SK-N-SH (cell line): ENCODE data around the gene APEH. TPM values are rescaled to one million over a fixed set of nuclear protein-coding genes. Genes with fewer than 3 reads are reported as not detected.

Source experiments
- CTCF ChIA-PET: fragments of 300-600, 350-600 bp; formaldehyde crosslinking; extraction: SDS; loops from one replicate; lab custom pipeline; 2021; lab: Yijun Ruan, JAX
- POLR2A ChIA-PET: fragments of 350-600 bp; sonication (Branson Sonifier 250); formaldehyde crosslinking; extraction: SDS; loops from one replicate; lab custom pipeline; 2020; ENCODE audit warnings: antibody characterized with exemption, inconsistent platforms; lab: Yijun Ruan, JAX
- DNase-seq: peaks from one replicate; pipeline ENCODE4 v3.0.0; 2012
- H2AFZ ChIP-seq: fragments of 200-600 bp; sonication (generic); 2 replicates; pipeline ENCODE4 v1.8.1; 2016; ENCODE audit warnings: antibody characterized with exemption, mild to moderate bottlenecking, low read depth
- H3F3A ChIP-seq: fragments of 200-600 bp; sonication (generic); replicated peaks from 2 replicates; pipeline ENCODE3; 2016; ENCODE audit warnings: antibody characterized with exemption, mild to moderate bottlenecking; ENCODE audit not compliant: insufficient read depth
- H3K27ac ChIP-seq, 2 experiments: fragments of 200-500 bp in 1 of 2; fragments of 200-600 bp in 1 of 2; sonication (Bioruptor generic) in 1 of 2; sonication (generic), shearing (Covaris generic) in 1 of 2; 2 replicates each; pipeline versions ENCODE4 v1.5.1 to v1.6.1; 2014 to 2016; ENCODE audit warnings: low read depth in 2 of 2, inconsistent platforms in 1 of 2, low read length in 1 of 2, mild to moderate bottlenecking in 1 of 2, mixed read lengths in 1 of 2
- H3K27me3 ChIP-seq: fragments of 200-600 bp; sonication (generic), shearing (Covaris generic); 2 replicates; pipeline ENCODE4 v1.6.1; 2016; ENCODE audit warnings: mixed run types; ENCODE audit not compliant: insufficient read depth
- H3K36me3 ChIP-seq, 2 experiments: fragments of 200-500 bp in 1 of 2; fragments of 200-600 bp in 1 of 2; sonication (Bioruptor generic) in 1 of 2; sonication (generic) in 1 of 2; replicated peaks in 1 of 2; 2 replicates each; pipeline versions ENCODE3 to v1.5.1; 2014 to 2016; ENCODE audit warnings: low read length in 1 of 2, mild to moderate bottlenecking in 1 of 2; ENCODE audit not compliant: insufficient read depth in 2 of 2, control insufficient read depth in 1 of 2
- H3K4me1 ChIP-seq, 2 experiments: fragments of 200-500 bp in 1 of 2; fragments of 200-600 bp in 1 of 2; sonication (Bioruptor generic) in 1 of 2; sonication (generic), shearing (Covaris generic) in 1 of 2; 2 replicates each; pipeline versions ENCODE4 v1.5.1 to v1.6.1; 2014 to 2016; ENCODE audit warnings: low read depth in 1 of 2, low read length in 1 of 2, mixed run types in 1 of 2; ENCODE audit not compliant: insufficient read depth in 2 of 2, control insufficient read depth in 1 of 2
- H3K4me2 ChIP-seq: fragments of 200-600 bp; sonication (generic), shearing (Covaris generic); 2 replicates; pipeline ENCODE4 v1.6.1; 2017; ENCODE audit warnings: mixed run types
- H3K4me3 ChIP-seq, 2 experiments: fragments of 200-500 bp in 1 of 2; fragments of 200-600 bp in 1 of 2; sonication (Bioruptor generic) in 1 of 2; sonication (generic), shearing (Covaris generic) in 1 of 2; 2 replicates each; pipeline versions ENCODE4 v1.5.1 to v1.8.1; 2014 to 2016; ENCODE audit warnings: low read depth in 2 of 2, inconsistent platforms in 1 of 2, low read length in 1 of 2, mild to moderate bottlenecking in 1 of 2, mixed read lengths in 1 of 2, moderate library complexity in 1 of 2
- H3K79me2 ChIP-seq: fragments of 200-600 bp; sonication (generic); 2 replicates; pipeline ENCODE4 v1.8.1; 2017; ENCODE audit warnings: mild to moderate bottlenecking; ENCODE audit not compliant: insufficient read depth
- H3K9ac ChIP-seq: fragments of 200-600 bp; sonication (generic); 2 replicates; pipeline ENCODE4 v1.6.1; 2017; ENCODE audit warnings: mixed run types
- H3K9me2 ChIP-seq: fragments of 200-600 bp; sonication (generic); 2 replicates; pipeline ENCODE4 v1.6.1; 2017; ENCODE audit warnings: mixed run types
- H3K9me3 ChIP-seq: fragments of 200-600 bp; sonication (generic); 2 replicates; pipeline ENCODE4 v1.6.1; 2017; ENCODE audit warnings: mixed run types, mild to moderate bottlenecking, moderate library complexity
- H4K20me1 ChIP-seq: fragments of 200-600 bp; sonication (generic); 2 replicates; pipeline ENCODE4 v1.6.1; 2017; ENCODE audit warnings: mild to moderate bottlenecking, mixed run types; ENCODE audit not compliant: insufficient read depth
- ELF1 ChIP-seq: IDR thresholded peaks from 2 replicates; pipeline ENCODE4 v1.4.0; 2012
- EP300 ChIP-seq, 2 experiments: IDR thresholded peaks; 2 replicates each; pipeline versions ENCODE4 v1.4.0 to v1.6.1; 2012; ENCODE audit warnings: borderline replicate concordance in 1 of 2, low read depth in 1 of 2, low read length in 1 of 2
- FOXJ3 ChIP-seq: sonication (generic); formaldehyde crosslinking; IDR thresholded peaks from 2 replicates; pipeline ENCODE4 v1.5.1; 2020; ENCODE audit warnings: mild to moderate bottlenecking, missing genetic modification reagents
- FOXM1 ChIP-seq: IDR thresholded peaks from 2 replicates; pipeline ENCODE4 v1.4.0; 2012; ENCODE audit warnings: low read depth, mild to moderate bottlenecking
- GATA2 ChIP-seq: sonication (generic); formaldehyde crosslinking; IDR thresholded peaks from 2 replicates; pipeline ENCODE4 v1.5.0; 2020; ENCODE audit warnings: mild to moderate bottlenecking, missing genetic modification reagents
- IRF3 ChIP-seq: fragments of 150-350 bp; IDR thresholded peaks from 2 replicates; pipeline ENCODE4 v1.6.1; 2016; ENCODE audit warnings: mild to moderate bottlenecking, low read depth, low read length
- JUND ChIP-seq: IDR thresholded peaks from 2 replicates; pipeline ENCODE4 v1.4.0; 2012
- NFIC ChIP-seq: IDR thresholded peaks from 2 replicates; pipeline ENCODE4 v1.4.0; 2012; ENCODE audit warnings: borderline replicate concordance
- NRF1 ChIP-seq: IDR thresholded peaks from 2 replicates; pipeline ENCODE4 v1.6.1; 2012; ENCODE audit warnings: low read depth, mild to moderate bottlenecking, low read length
- PBX3 ChIP-seq: IDR thresholded peaks from 2 replicates; pipeline ENCODE4; 2012
- REST ChIP-seq: IDR thresholded peaks from 2 replicates; pipeline ENCODE4 v1.6.1; 2012; ENCODE audit warnings: mild to moderate bottlenecking, low read depth, low read length, moderate library complexity
- TEAD4 ChIP-seq: IDR thresholded peaks from 2 replicates; pipeline ENCODE4 v1.4.0; 2012; ENCODE audit warnings: mild to moderate bottlenecking, borderline replicate concordance; ENCODE audit not compliant: insufficient read depth
- USF2 ChIP-seq: fragments of 150-350 bp; IDR thresholded peaks from 2 replicates; pipeline ENCODE4 v1.6.1; 2017; ENCODE audit warnings: antibody characterized with exemption, low read length, low read depth, borderline replicate concordance
- ZBTB33 ChIP-seq: IDR thresholded peaks from 2 replicates; pipeline ENCODE4 v1.4.0; 2012; ENCODE audit warnings: low read depth, borderline replicate concordance
- WGBS: methylation state at CpG from one replicate; pipeline ENCODE4 v1.1.6; 2017; ENCODE audit warnings: low lambda C conversion rate; 5-methylcytosine and 5-hydroxymethylcytosine counted together
- polyA plus RNA-seq, 3 experiments: library from polyadenylated mRNA; depleted of rRNA; stranded (reverse); fragments of >200 nt; gene quantifications; 2 replicates each; pipeline ENCODE4 v1.2.3, GENCODE V29; 2012

The APEH gene
- polyA plus RNA-seq, 1 of the 3 experiments (the other 2 are of a cell fraction) = 112 TPM

GRCh38 chr3:49715611-49716121 is 41.5 kb downstream of the APEH start:
- Histone ChIP-seq H3K4me1 (peaks cover 0 to 12% of the 10 kb centered on the region in 2 experiments; a peak in 1 of 4 replicates), H3K9me3 (no peaks in the 10 kb centered on the region), H4K20me1 (no peaks in the 10 kb centered on the region), H3K36me3 (peaks cover 7 to 19% of the 10 kb centered on the region in 2 experiments), H3K9me2 (no peaks in the 10 kb centered on the region), H3K9ac (no peak overlapping the region), H3K79me2 (no peaks in the 10 kb centered on the region), H3K27me3 (no peaks in the 10 kb centered on the region), H3K4me2 (no peak overlapping the region), H2AFZ (no peak overlapping the region), H3K27ac (no peak overlapping the region), H3K4me3 (no peak overlapping the region), H3F3A (peaks cover 6% of the 10 kb centered on the region)
- peak; percentile 13 for DNase-seq
- POLR2A ChIA-PET = no interaction called here
- TF ChIP-seq PBX3 (no peak), IRF3 (no peak), JUND (no peak), TEAD4 (no peak), ELF1 (no peak), NFIC (no peak), EP300 (IDR thresholded peaks at IDR 0.05; ENCODE audit: borderline replicate concordance in 1 of 2, low read depth in 1 of 2, low read length in 1 of 2) (no peak)
- CTCF ChIA-PET = interaction anchor here (7.9 kb wide), 1 partner anchor 13 kb away, joined by 76 read pairs; no protein-coding TSS in a partner anchor
- 96% methylated on average over 10 of the region's 13 CpGs for WGBS

- ChIA-PET CTCF (interaction anchor here (7.9 kb wide), 1 partner anchor 14 kb away, joined by 76 read pairs; no protein-coding TSS in a partner anchor), POLR2A (no interaction called here)
- no peaks in the 10 kb centered on the region for H3K9me3 ChIP-seq
- H3K4me3 ChIP-seq = no peak overlapping the region
- peaks cover 2 to 24% of the 10 kb centered on the region in 2 experiments for H3K36me3 ChIP-seq
- H3K9ac ChIP-seq = no peak overlapping the region
- H3K4me2 ChIP-seq = no peak overlapping the region
- H3K9me2 ChIP-seq = no peaks in the 10 kb centered on the region
- no peaks in the 10 kb centered on the region for H3K79me2 ChIP-seq
- WGBS = no CpG with 5 or more reads among the region's 7 CpGs
- H3F3A ChIP-seq = peaks cover 6% of the 10 kb centered on the region
- H2AFZ ChIP-seq = no peak overlapping the region
- peaks cover 0 to 12% of the 10 kb centered on the region in 2 experiments; a peak in 1 of 4 replicates for H3K4me1 ChIP-seq
- H3K27me3 ChIP-seq = no peaks in the 10 kb centered on the region
- peak; percentile 4 for DNase-seq
- no peak overlapping the region for H3K27ac ChIP-seq
- H4K20me1 ChIP-seq = no peaks in the 10 kb centered on the region
- TF ChIP-seq GATA2 (CRISPR knock-in tag) = no peak
- TF ChIP-seq NRF1 = no peak
- no peak for TF ChIP-seq PBX3
- TF ChIP-seq REST = no peak
- TF ChIP-seq FOXJ3 (CRISPR knock-in tag) = no peak
- no peak for TF ChIP-seq USF2
- no peak for TF ChIP-seq TEAD4
- TF ChIP-seq ZBTB33 = no peak
- TF ChIP-seq FOXM1 = no peak
- no peak for TF ChIP-seq EP300 (IDR thresholded peaks at IDR 0.05; ENCODE audit: borderline replicate concordance in 1 of 2, low read depth in 1 of 2, low read length in 1 of 2)
- no peak for TF ChIP-seq IRF3
Measured at GRCh38 chr3:49716169-49716568, 42.0 kb downstream of the APEH start.
